ENCODE measurements around the gene SOD1.
A peak's percentile ranks its signal among the peaks of the same experiment; 100 is the strongest.

DNA sequence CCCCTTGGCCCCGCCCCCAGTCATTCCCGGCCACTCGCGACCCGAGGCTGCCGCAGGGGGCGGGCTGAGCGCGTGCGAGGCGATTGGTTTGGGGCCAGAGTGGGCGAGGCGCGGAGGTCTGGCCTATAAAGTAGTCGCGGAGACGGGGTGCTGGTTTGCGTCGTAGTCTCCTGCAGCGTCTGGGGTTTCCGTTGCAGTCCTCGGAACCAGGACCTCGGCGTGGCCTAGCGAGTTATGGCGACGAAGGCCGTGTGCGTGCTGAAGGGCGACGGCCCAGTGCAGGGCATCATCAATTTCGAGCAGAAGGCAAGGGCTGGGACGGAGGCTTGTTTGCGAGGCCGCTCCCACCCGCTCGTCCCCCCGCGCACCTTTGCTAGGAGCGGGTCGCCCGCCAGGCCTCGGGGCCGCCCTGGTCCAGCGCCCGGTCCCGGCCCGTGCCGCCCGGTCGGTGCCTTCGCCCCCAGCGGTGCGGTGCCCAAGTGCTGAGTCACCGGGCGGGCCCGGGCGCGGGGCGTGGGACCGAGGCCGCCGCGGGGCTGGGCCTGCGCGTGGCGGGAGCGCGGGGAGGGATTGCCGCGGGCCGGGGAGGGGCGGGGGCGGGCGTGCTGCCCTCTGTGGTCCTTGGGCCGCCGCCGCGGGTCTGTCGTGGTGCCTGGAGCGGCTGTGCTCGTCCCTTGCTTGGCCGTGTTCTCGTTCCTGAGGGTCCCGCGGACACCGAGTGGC lies at the start of gene SOD1:
- TF ChIP-seq ZMAT5 (CRISPR knock-in tag; IDR thresholded peaks at IDR 0.05; ENCODE audit: borderline replicate concordance, low read depth) (no peak), ZNF772 (CRISPR knock-in tag; IDR thresholded peaks at IDR 0.05) (peak; percentile 73; the same call in 1 of the 2 replicates), SP2 (CRISPR knock-in tag; IDR thresholded peaks at IDR 0.05) (peak; percentile 86), RXRA (CRISPR knock-in tag; IDR thresholded peaks at IDR 0.05) (no peak; the same call in 1 of the 2 replicates), CEBPG (CRISPR knock-in tag; IDR thresholded peaks at IDR 0.05) (no peak), TERF1 (CRISPR knock-in tag; IDR thresholded peaks at IDR 0.05) (no peak), ZSCAN22 (CRISPR knock-in tag; IDR thresholded peaks at IDR 0.05) (no peak), SIN3A (IDR thresholded peaks at IDR 0.05; ENCODE audit: borderline replicate concordance, low read depth, low read length) (peak; percentile 87; the same call in 1 of the 2 replicates), EP300 (IDR thresholded peaks at IDR 0.05; ENCODE audit: low read depth in 2 of 2, low read length in 2 of 2) (no peak), EP300 (CRISPR knock-in tag; IDR thresholded peaks at IDR 0.05; ENCODE audit: borderline replicate concordance) (no peak)
